Natural killer cell (primary cell): ENCODE data around the gene GUCY1A2. TPM values are rescaled to one million over a fixed set of nuclear protein-coding genes. Genes with fewer than 3 reads are reported as not detected.

Source experiments
- ATAC-seq, 3 donors: fragments of 150-1000 bp in 2 of 3; fragments of 200-7000 bp in 1 of 3; cut with Tn5 transposase; 1 replicate in 1 of 3; 2 replicates in 2 of 3; pipeline ENCODE4 v1.10.0; 2021; ENCODE audit warnings: mild to moderate bottlenecking in 2 of 3, moderate library complexity in 2 of 3
- DNase-seq, 2 donors: peaks; one replicate each; pipeline versions ENCODE4 v3.0.0 to v3.0.0-alpha.2; 2013 to 2021; ENCODE audit warnings: mixed read lengths in 1 of 2
- H3K27ac ChIP-seq: one replicate; pipeline ENCODE4 v1.5.1; 2013; ENCODE audit warnings: mild to moderate bottlenecking, low read length
- H3K27me3 ChIP-seq: one replicate; pipeline ENCODE4 v1.6.1; 2013; ENCODE audit warnings: low read length; ENCODE audit not compliant: control insufficient read depth, insufficient read depth
- H3K36me3 ChIP-seq: one replicate; pipeline ENCODE4 v1.6.1; 2013; ENCODE audit warnings: low read length; ENCODE audit not compliant: control insufficient read depth, insufficient read depth
- H3K4me1 ChIP-seq: one replicate; pipeline ENCODE4 v1.6.1; 2013; ENCODE audit warnings: low read length; ENCODE audit not compliant: control insufficient read depth, insufficient read depth
- H3K4me3 ChIP-seq: one replicate; pipeline ENCODE4 v1.5.1; 2013; ENCODE audit warnings: low read length
- H3K9me3 ChIP-seq: one replicate; pipeline ENCODE4 v1.6.1; 2013; ENCODE audit warnings: low read length; ENCODE audit not compliant: control insufficient read depth, insufficient read depth
- H3K27ac Mint-ChIP-seq, 2 donors: one replicate each; pipeline ENCODE4 v1.8.0; 2022; ENCODE audit warnings: mild to moderate bottlenecking in 2 of 2, mixed read lengths in 2 of 2, moderate library complexity in 1 of 2
- H3K27me3 Mint-ChIP-seq, 2 donors: one replicate each; pipeline ENCODE4 v1.8.0; 2022; ENCODE audit warnings: low read depth in 2 of 2, mixed read lengths in 2 of 2
- H3K36me3 Mint-ChIP-seq: one replicate; pipeline ENCODE4 v1.8.0; 2022; ENCODE audit warnings: mixed read lengths
- H3K4me1 Mint-ChIP-seq, 2 donors: one replicate each; pipeline ENCODE4 v1.8.0; 2022; ENCODE audit warnings: mixed read lengths in 2 of 2
- H3K4me3 Mint-ChIP-seq: one replicate; pipeline ENCODE4 v1.8.0; 2022; ENCODE audit warnings: mild to moderate bottlenecking, moderate library complexity, mixed read lengths
- H3K9me3 Mint-ChIP-seq, 2 donors: one replicate each; pipeline ENCODE4 v1.8.0; 2022; ENCODE audit warnings: mixed read lengths in 2 of 2
- WGBS: methylation state at CpG from one replicate; pipeline ENCODE4 v1.1.7; 2013; ENCODE audit warnings: missing lambda C conversion rate; ENCODE audit not compliant: insufficient coverage; 5-methylcytosine and 5-hydroxymethylcytosine counted together
- intact Hi-C: fragments of 100-400 bp; cut with micrococcal nuclease; formaldehyde crosslinking; loops from one replicate; pipeline ENCODE4 v1.14.2; 2022
- total RNA-seq, 4 donors: library from RNA; stranded (reverse); fragments of 120-200 nt in 1 of 4; gene quantifications; one replicate each; pipeline versions ENCODE4 v1.2.3 to v1.2.4, GENCODE V29; 2013 to 2022
- TF ChIP-seq, protein P1 (sequence below): fragments of 200-600 bp; IDR thresholded peaks from one replicate; pipeline ENCODE4 v1.8.0; 2022; ENCODE audit warnings: antibody characterized with exemption

Gene GUCY1A2
- total RNA-seq, 3 donors from 2014 or later (not counting 1 experiment from before 2014, with no cell fraction given): 0.15 TPM; not detected in 2

DNA sequence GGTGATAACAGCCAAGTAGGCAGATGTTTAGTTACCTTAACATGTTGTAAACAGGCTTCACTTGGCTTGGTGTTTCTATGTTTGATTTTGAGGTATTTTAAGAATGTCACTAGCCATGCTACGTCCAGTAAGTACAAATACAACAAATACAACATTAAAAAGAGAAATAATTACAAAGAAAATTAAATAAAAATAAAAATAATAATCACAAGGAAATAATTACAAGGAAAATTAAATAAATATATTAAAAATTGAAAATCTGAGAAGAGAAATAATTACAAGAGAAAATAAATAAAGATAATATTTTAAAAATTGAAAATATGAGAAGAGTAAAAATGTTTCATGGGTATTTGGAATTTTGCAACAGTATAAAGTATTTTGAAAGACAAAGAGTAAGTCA is 103.9 kb downstream of the GUCY1A2 start:
- no peaks in the 10 kb centered on the region for H3K27me3 ChIP-seq
- no peaks in the 10 kb centered on the region for H3K36me3 ChIP-seq
- H3K27ac ChIP-seq: no peak overlapping the region
- Mint-ChIP-seq H3K4me3 (no peak overlapping the region), H3K27me3 (no peaks in the 10 kb centered on the region), H3K4me1 (no peaks in the 10 kb centered on the region), H3K36me3 (no peaks in the 10 kb centered on the region), H3K27ac (no peak overlapping the region), H3K9me3 (peaks cover 12 to 30% of the 10 kb centered on the region in 2 donors)
- intact Hi-C loops: no loop called here
- no peak for ATAC-seq
- H3K4me1 ChIP-seq: no peaks in the 10 kb centered on the region
- no peak for DNase-seq
- no peak overlapping the region for H3K4me3 ChIP-seq
- H3K9me3 ChIP-seq: no peaks in the 10 kb centered on the region
- TF ChIP-seq, protein P1, sequence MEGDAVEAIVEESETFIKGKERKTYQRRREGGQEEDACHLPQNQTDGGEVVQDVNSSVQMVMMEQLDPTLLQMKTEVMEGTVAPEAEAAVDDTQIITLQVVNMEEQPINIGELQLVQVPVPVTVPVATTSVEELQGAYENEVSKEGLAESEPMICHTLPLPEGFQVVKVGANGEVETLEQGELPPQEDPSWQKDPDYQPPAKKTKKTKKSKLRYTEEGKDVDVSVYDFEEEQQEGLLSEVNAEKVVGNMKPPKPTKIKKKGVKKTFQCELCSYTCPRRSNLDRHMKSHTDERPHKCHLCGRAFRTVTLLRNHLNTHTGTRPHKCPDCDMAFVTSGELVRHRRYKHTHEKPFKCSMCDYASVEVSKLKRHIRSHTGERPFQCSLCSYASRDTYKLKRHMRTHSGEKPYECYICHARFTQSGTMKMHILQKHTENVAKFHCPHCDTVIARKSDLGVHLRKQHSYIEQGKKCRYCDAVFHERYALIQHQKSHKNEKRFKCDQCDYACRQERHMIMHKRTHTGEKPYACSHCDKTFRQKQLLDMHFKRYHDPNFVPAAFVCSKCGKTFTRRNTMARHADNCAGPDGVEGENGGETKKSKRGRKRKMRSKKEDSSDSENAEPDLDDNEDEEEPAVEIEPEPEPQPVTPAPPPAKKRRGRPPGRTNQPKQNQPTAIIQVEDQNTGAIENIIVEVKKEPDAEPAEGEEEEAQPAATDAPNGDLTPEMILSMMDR: no peak
- no CpG with 5 or more reads among the region's 1 CpG for WGBS

DNA sequence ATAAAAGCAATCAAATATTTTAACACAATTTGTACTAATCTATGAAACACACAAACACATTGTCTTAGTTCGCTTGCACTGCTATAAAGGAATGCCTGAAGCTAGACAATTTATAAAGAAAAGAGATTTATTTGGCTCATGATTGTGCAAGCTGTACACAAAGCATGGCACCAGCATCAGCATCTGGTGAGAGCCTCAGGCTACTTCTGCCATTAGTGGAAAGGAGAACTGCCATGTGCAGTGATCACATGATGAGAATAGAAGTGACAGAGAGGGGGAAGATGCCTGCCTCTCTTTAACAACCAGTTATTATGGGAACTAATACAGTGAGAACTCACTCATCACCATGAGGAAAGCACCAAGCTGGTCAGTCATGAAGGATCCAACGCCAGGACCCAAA is 105.1 kb downstream of the GUCY1A2 start:
- no peaks in the 10 kb centered on the region for H3K27me3 ChIP-seq
- ATAC-seq: no peak
- H3K27me3 Mint-ChIP-seq: no peaks in the 10 kb centered on the region
- no peak overlapping the region for H3K27ac Mint-ChIP-seq
- H3K4me3 Mint-ChIP-seq: no peak overlapping the region
- WGBS: 71% methylated on average over 2 of the region's 2 CpGs
- H3K4me1 ChIP-seq: no peaks in the 10 kb centered on the region
- H3K27ac ChIP-seq: no peak overlapping the region
- no peaks in the 10 kb centered on the region for H3K36me3 ChIP-seq
- TF ChIP-seq, protein P1: no peak
- DNase-seq: no peak
- H3K9me3 Mint-ChIP-seq: peaks cover 14 to 25% of the 10 kb centered on the region in 2 donors
- no peaks in the 10 kb centered on the region for H3K36me3 Mint-ChIP-seq
- H3K4me3 ChIP-seq: no peak overlapping the region
- intact Hi-C loops: no loop called here
- no peaks in the 10 kb centered on the region for H3K4me1 Mint-ChIP-seq
- H3K9me3 ChIP-seq: no peaks in the 10 kb centered on the region

DNA sequence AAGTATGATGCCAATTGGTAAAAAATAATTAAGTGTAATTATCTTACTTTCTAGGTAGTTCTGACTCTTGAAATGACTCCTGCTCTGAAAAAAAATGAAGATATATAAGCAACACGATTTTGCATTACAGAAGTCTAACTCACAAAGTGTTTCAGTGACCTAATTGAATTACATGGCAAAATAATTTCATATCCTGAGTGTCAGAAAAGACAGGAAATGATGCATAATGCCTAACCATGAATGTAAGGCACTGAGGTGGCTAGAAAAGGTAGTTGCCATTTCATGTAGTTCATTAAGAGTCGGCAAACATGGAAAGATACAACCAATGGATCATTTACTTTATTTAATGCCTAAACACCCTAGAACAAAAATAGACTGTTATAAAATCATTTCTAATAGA is 113.5 kb downstream of the GUCY1A2 start:
- Mint-ChIP-seq H3K27me3 (no peaks in the 10 kb centered on the region), H3K4me3 (no peak overlapping the region), H3K36me3 (no peaks in the 10 kb centered on the region), H3K9me3 (peaks cover 2 to 9% of the 10 kb centered on the region in 2 donors), H3K27ac (no peak overlapping the region), H3K4me1 (no peaks in the 10 kb centered on the region)
- H3K27me3 ChIP-seq: no peaks in the 10 kb centered on the region
- H3K4me3 ChIP-seq: no peak overlapping the region
- intact Hi-C loops: no loop called here
- ATAC-seq (no peak), DNase-seq (no peak)
- no peaks in the 10 kb centered on the region for H3K9me3 ChIP-seq
- TF ChIP-seq, protein P1: no peak
- 100% methylated on average over 1 of the region's 2 CpGs for WGBS
- H3K36me3 ChIP-seq: no peaks in the 10 kb centered on the region
- no peaks in the 10 kb centered on the region for H3K4me1 ChIP-seq
- H3K27ac ChIP-seq: no peak overlapping the region

DNA sequence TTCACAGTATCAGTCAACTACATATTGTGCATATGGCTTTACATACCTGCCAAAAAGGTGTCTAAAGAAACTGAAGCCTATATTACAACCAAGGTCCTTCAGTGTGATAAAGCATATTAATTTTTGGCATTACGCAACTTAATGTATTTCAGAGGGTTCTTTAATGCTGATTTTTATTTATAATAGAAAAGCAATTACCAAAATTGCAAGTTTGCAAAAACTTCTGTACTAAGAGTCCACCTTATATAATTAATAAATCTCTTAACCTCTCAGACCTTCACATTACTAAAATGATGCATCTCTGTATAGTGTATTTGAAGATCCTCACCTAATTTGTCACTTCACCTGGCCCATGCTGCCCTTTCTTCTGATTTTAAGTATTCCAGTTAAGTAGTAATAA is 128.6 kb downstream of the GUCY1A2 start:
- Mint-ChIP-seq H3K4me3 (no peak overlapping the region), H3K36me3 (no peaks in the 10 kb centered on the region), H3K27ac (no peak overlapping the region), H3K9me3 (peaks cover 16 to 29% of the 10 kb centered on the region in 2 donors), H3K27me3 (no peaks in the 10 kb centered on the region), H3K4me1 (no peaks in the 10 kb centered on the region)
- no peaks in the 10 kb centered on the region for H3K36me3 ChIP-seq
- no peak for ATAC-seq
- no CpG with 5 or more reads among the region's 1 CpG for WGBS
- intact Hi-C loops: no loop called here
- H3K4me1 ChIP-seq: no peaks in the 10 kb centered on the region
- DNase-seq: no peak
- no peak overlapping the region for H3K27ac ChIP-seq
- no peaks in the 10 kb centered on the region for H3K9me3 ChIP-seq
- TF ChIP-seq, protein P1: no peak
- H3K27me3 ChIP-seq: no peaks in the 10 kb centered on the region
- no peak overlapping the region for H3K4me3 ChIP-seq
